ENCODE data around the gene FREY1.

- TF ChIP-seq POLR2A (IDR thresholded peaks at IDR 0.05; ENCODE audit: low read depth, low read length), result no peak
- no peak for TF ChIP-seq BHLHE40 (IDR thresholded peaks at IDR 0.05; ENCODE audit: low read depth, low read length)
- no peak for TF ChIP-seq MXI1 (IDR thresholded peaks at IDR 0.05; ENCODE audit: borderline replicate concordance, low read depth, low read length)
- TF ChIP-seq CTCF (conservative IDR thresholded peaks at IDR 0.05; ENCODE audit: low read depth, low read length), result no peak
- no peak for TF ChIP-seq RAD21 (IDR thresholded peaks at IDR 0.05; ENCODE audit: low read length)
These were observed 48.2 kb downstream of the FREY1 start for GRCh38 chr11:45858751-45859398.
